CD4-positive, alpha-beta T cell (primary cell): ENCODE results near the gene PBOV1. TPM values are rescaled to one million over a fixed set of nuclear protein-coding genes. Genes with fewer than 3 reads are reported as not detected.

Experiments used
- ATAC-seq: fragments of 200-7000 bp; cut with Tn5 transposase; one replicate; pipeline ENCODE4 v1.10.0; 2022; ENCODE audit warnings: mild to moderate bottlenecking; ENCODE audit not compliant: poor library complexity
- CTCF ChIA-PET: fragments of 350-600 bp; sonication (Branson Sonifier 250); formaldehyde crosslinking; loops from one replicate; lab custom pipeline; 2021; ENCODE audit warnings: antibody characterized with exemption, inconsistent platforms; lab: Charles Lee
- POLR2A ChIA-PET: fragments of 350-600 bp; sonication (Branson Sonifier 250); formaldehyde crosslinking; loops from one replicate; lab custom pipeline; 2021; ENCODE audit warnings: antibody characterized with exemption, inconsistent platforms; lab: Charles Lee
- DNase-seq, 14 experiments: peaks; one replicate each; pipeline ENCODE4 v3.0.0-alpha.2; 2013 to 2020; ENCODE audit warnings: mixed read lengths in 2 of 14
- H3K27ac ChIP-seq, 2 donors: one replicate each; pipeline versions ENCODE4 v1.5.1 to v1.7.0; 2013; ENCODE audit warnings: low read length in 2 of 2, low read depth in 1 of 2, mild to moderate bottlenecking in 1 of 2
- H3K27me3 ChIP-seq, 2 experiments: 1 replicate in 1 of 2; 2 replicates in 1 of 2; pipeline versions ENCODE4 v1.6.1 to v1.7.0; 2013; ENCODE audit warnings: low read length in 2 of 2, control low read depth in 1 of 2, mild to moderate bottlenecking in 1 of 2, moderate library complexity in 1 of 2; ENCODE audit not compliant: insufficient read depth in 2 of 2, control insufficient read depth in 1 of 2
- H3K36me3 ChIP-seq: one replicate; pipeline ENCODE4 v1.6.1; 2013; ENCODE audit warnings: low read length, control low read depth; ENCODE audit not compliant: insufficient read depth
- H3K4me1 ChIP-seq: one replicate; pipeline ENCODE4 v1.6.1; 2013; ENCODE audit warnings: low read length, control low read depth; ENCODE audit not compliant: insufficient read depth
- H3K4me3 ChIP-seq: one replicate; pipeline ENCODE4 v1.5.1; 2013; ENCODE audit warnings: mild to moderate bottlenecking, low read length, moderate library complexity
- H3K9me3 ChIP-seq, 2 experiments: 1 replicate in 1 of 2; 2 replicates in 1 of 2; pipeline versions ENCODE4 v1.6.1 to v1.7.0; 2013; ENCODE audit warnings: low read length in 2 of 2, mild to moderate bottlenecking in 2 of 2, control low read depth in 1 of 2, moderate library complexity in 1 of 2; ENCODE audit not compliant: control insufficient read depth in 1 of 2, insufficient read depth in 1 of 2
- H3K27ac Mint-ChIP-seq: one replicate; pipeline ENCODE4 v1.8.0; 2020; ENCODE audit warnings: mixed read lengths
- H3K27me3 Mint-ChIP-seq: one replicate; pipeline ENCODE4 v1.8.0; 2021; ENCODE audit warnings: mixed read lengths
- H3K36me3 Mint-ChIP-seq: one replicate; pipeline ENCODE4 v1.8.0; 2021; ENCODE audit warnings: low read depth, mixed read lengths
- H3K4me1 Mint-ChIP-seq: one replicate; pipeline ENCODE4 v1.8.0; 2021; ENCODE audit warnings: low read depth, mixed read lengths
- H3K4me3 Mint-ChIP-seq: one replicate; pipeline ENCODE4 v1.8.0; 2020; ENCODE audit warnings: mild to moderate bottlenecking, mixed read lengths
- H3K9me3 Mint-ChIP-seq: one replicate; pipeline ENCODE4 v1.8.0; 2020; ENCODE audit warnings: mixed read lengths
- intact Hi-C, 2 experiments: fragments of 100-400 bp; cut with DNase I in 1 of 2; cut with micrococcal nuclease in 1 of 2; formaldehyde crosslinking; loops; one replicate each; pipeline versions ENCODE4 v1.15.1 to v1.9.0; 2023 to 2025; cut with DNase I, micrococcal nuclease
- total RNA-seq, 174 experiments: library from RNA in 2 of 174; stranded (reverse) in 2 of 174; gene quantifications; one replicate each; pipeline ENCODE4 v1.2.3 and lab custom pipeline; 2021 to 2026
- TF ChIP-seq, protein P1 (sequence below): fragments of 200-600 bp; IDR thresholded peaks from one replicate; pipeline ENCODE4 v1.8.0; 2022; ENCODE audit warnings: antibody characterized with exemption, mild to moderate bottlenecking

PBOV1 gene
- total RNA-seq, 2 experiments from 2014 or later, result not detected

DNA sequence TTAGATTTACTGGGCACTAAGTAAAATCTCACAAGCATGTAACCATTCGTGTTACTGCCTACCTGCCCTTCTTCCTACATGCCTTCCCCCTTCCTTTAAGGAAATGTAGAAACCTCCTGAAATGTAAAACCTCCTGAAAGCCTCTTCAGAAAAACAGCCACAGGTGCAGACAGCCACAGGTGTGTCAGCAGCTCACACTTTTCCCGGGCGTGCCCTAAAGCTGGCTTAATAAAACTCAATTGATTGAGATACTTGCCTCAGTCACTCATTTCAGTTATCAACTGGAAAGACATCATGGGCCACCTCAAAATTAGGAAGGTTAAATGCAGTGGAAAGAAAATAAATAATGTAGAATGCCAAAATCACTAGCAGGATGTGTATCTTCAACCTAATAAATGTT is 23.1 kb upstream of the PBOV1 start:
- Histone ChIP-seq H3K36me3 (no peaks in the 10 kb centered on the region), H3K27me3 (peaks cover 0 to 10% of the 10 kb centered on the region in 2 experiments), H3K4me1 (no peaks in the 10 kb centered on the region), H3K4me3 (no peak overlapping the region), H3K27ac (no peak overlapping the region), H3K9me3 (no peaks in the 10 kb centered on the region)
- intact Hi-C loops, result no loop called here
- H3K27me3 Mint-ChIP-seq, result peaks cover 28% of the 10 kb centered on the region
- no peak overlapping the region for H3K27ac Mint-ChIP-seq
- POLR2A ChIA-PET, result no interaction called here
- H3K4me1 Mint-ChIP-seq, result no peaks in the 10 kb centered on the region
- no peak overlapping the region for H3K4me3 Mint-ChIP-seq
- TF ChIP-seq, protein P1, sequence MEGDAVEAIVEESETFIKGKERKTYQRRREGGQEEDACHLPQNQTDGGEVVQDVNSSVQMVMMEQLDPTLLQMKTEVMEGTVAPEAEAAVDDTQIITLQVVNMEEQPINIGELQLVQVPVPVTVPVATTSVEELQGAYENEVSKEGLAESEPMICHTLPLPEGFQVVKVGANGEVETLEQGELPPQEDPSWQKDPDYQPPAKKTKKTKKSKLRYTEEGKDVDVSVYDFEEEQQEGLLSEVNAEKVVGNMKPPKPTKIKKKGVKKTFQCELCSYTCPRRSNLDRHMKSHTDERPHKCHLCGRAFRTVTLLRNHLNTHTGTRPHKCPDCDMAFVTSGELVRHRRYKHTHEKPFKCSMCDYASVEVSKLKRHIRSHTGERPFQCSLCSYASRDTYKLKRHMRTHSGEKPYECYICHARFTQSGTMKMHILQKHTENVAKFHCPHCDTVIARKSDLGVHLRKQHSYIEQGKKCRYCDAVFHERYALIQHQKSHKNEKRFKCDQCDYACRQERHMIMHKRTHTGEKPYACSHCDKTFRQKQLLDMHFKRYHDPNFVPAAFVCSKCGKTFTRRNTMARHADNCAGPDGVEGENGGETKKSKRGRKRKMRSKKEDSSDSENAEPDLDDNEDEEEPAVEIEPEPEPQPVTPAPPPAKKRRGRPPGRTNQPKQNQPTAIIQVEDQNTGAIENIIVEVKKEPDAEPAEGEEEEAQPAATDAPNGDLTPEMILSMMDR, result no peak
- no peaks in the 10 kb centered on the region for H3K36me3 Mint-ChIP-seq
- DNase-seq (no peak), ATAC-seq (no peak)
- H3K9me3 Mint-ChIP-seq, result no peaks in the 10 kb centered on the region
- CTCF ChIA-PET, result no interaction called here

DNA sequence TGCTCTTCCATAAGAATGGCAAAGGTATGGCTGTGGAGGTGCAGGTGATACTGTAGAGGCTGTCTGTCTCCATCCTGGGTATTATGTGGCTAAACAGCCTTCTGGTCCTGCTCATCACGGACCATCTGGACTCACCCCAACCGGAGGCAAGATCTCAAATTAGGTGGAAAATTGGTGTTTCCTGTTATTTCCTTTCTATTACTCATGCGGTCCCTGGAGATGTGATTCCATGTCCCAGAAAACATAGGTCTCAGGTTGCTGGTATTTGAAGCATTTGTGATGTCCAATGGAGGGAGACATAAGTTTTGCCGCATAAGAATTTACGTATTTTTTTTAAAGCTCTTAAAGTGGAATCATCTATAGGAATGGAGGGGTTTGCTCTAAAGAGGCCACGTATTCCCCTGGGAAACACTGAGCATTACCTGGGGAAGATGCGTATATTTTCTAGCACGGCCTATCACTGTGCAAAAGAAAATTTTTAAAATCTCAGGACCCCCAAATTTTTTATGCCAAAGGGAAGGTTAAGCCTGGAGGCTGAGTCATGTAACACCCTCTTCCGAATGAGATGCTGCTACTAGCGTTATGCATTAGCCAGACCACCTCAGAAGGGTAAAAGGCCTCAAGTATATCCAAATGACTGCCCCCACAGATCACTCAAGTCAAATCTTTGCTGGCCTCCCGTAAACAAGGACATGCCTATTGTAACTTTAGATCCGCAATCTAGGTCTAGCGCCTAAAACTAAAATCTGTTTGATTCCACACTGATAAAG is 22.4 kb upstream of the PBOV1 start:
- intact Hi-C loops, result no loop called here
- Histone ChIP-seq H3K36me3 (no peaks in the 10 kb centered on the region), H3K9me3 (no peaks in the 10 kb centered on the region), H3K4me1 (no peaks in the 10 kb centered on the region), H3K27ac (no peak overlapping the region), H3K27me3 (peaks cover 0 to 11% of the 10 kb centered on the region in 2 experiments), H3K4me3 (no peak overlapping the region)
- TF ChIP-seq, protein P1, result no peak
- CTCF ChIA-PET, result no interaction called here
- H3K27me3 Mint-ChIP-seq, result peaks cover 28% of the 10 kb centered on the region
- POLR2A ChIA-PET, result no interaction called here
- no peak for DNase-seq
- no peak overlapping the region for H3K27ac Mint-ChIP-seq
- H3K9me3 Mint-ChIP-seq, result no peaks in the 10 kb centered on the region
- no peak for ATAC-seq
- H3K36me3 Mint-ChIP-seq, result no peaks in the 10 kb centered on the region
- H3K4me3 Mint-ChIP-seq, result no peak overlapping the region
- no peaks in the 10 kb centered on the region for H3K4me1 Mint-ChIP-seq

DNA sequence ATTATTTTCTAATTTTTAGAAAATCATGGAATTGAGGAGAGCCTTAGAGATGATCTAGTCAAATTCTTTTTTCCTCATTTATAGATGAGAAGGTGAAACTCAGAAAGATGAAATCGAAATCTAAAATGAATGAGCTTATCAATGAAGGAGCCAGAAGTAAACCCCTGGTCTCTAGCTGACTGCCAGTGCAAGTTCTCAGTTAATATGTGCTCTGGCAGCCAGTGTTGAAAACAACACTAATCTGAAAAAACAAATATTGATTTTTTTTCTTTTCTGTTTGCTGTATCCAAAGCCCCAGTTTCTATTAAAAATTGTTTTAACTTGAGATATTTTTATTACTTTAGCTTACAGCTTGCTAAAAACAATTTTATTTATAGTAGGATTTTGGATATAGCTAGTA is 21.5 kb upstream of the PBOV1 start:
- no peak for DNase-seq
- POLR2A ChIA-PET, result no interaction called here
- CTCF ChIA-PET, result no interaction called here

More for the DNA sequence above, 21.5 kb upstream of the PBOV1 start:
- Histone ChIP-seq H3K27ac (no peak overlapping the region), H3K36me3 (no peaks in the 10 kb centered on the region), H3K9me3 (no peaks in the 10 kb centered on the region), H3K27me3 (peaks cover 0 to 11% of the 10 kb centered on the region in 2 experiments), H3K4me3 (no peak overlapping the region), H3K4me1 (no peaks in the 10 kb centered on the region)
- ATAC-seq, result no peak
- no peaks in the 10 kb centered on the region for H3K4me1 Mint-ChIP-seq
- no peak overlapping the region for H3K4me3 Mint-ChIP-seq
- intact Hi-C loops, result no loop called here
- TF ChIP-seq, protein P1, result no peak
- H3K36me3 Mint-ChIP-seq, result no peaks in the 10 kb centered on the region
- no peaks in the 10 kb centered on the region for H3K9me3 Mint-ChIP-seq
- no peak overlapping the region for H3K27ac Mint-ChIP-seq
- peaks cover 33% of the 10 kb centered on the region for H3K27me3 Mint-ChIP-seq
